AG04450 (cell line): ENCODE measurements around the gene PCDHB12. TPM values are rescaled to one million over a fixed set of nuclear protein-coding genes. Genes with fewer than 3 reads are reported as not detected.
"Not testable (repeated sequence)": the region's sequence is repeated elsewhere in the genome, so short reads cannot be mapped to it uniquely, and the experiment has no call there.

Source experiments
- CTCF ChIA-PET: fragments of 300-600, 350-600 bp; formaldehyde crosslinking; extraction: SDS; loops from one replicate; lab custom pipeline; 2022; ENCODE audit warnings: antibody characterized with exemption, inconsistent platforms; lab: Charles Lee
- POLR2A ChIA-PET: fragments of 350-600 bp; formaldehyde crosslinking; extraction: SDS; loops from one replicate; lab custom pipeline; 2021; ENCODE audit warnings: antibody characterized with exemption, inconsistent platforms; lab: Yijun Ruan, JAX
- DNase-seq: peaks from one replicate; pipeline ENCODE4 v3.0.0-alpha.2; 2011; ENCODE audit warnings: low read depth, low spot score
- H3K27ac ChIP-seq: one replicate; pipeline ENCODE4 v1.5.1; 2012; ENCODE audit warnings: low read depth, low read length, control low read depth
- H3K27me3 ChIP-seq: one replicate; pipeline ENCODE4 v1.6.0; 2012; ENCODE audit warnings: low read length; ENCODE audit not compliant: control insufficient read depth, insufficient read depth
- H3K4me3 ChIP-seq: 2 replicates; pipeline ENCODE4 v1.5.1; 2011; ENCODE audit warnings: mild to moderate bottlenecking, low read depth, low read length, control low read depth
- H3K9me3 ChIP-seq: 2 replicates; pipeline ENCODE4 v1.5.1; 2012; ENCODE audit warnings: low read length; ENCODE audit not compliant: control insufficient read depth, insufficient read depth
- CTCF ChIP-seq: IDR thresholded peaks from 2 replicates; pipeline ENCODE4 v1.5.1; 2011; ENCODE audit warnings: low read depth, low read length, control low read depth, inconsistent platforms
- polyA plus RNA-seq: library from polyadenylated mRNA; depleted of rRNA; stranded (reverse); fragments of >200 nt; gene quantifications from 2 replicates; pipeline ENCODE4 v1.2.3, GENCODE V29; 2011

Gene PCDHB12
- polyA plus RNA-seq, 1 experiment: 0.40 TPM

- ChIA-PET POLR2A (no interaction called here), CTCF (no interaction called here)
- H3K27me3 ChIP-seq: no peaks in the 10 kb centered on the region
- no peak overlapping the region for H3K27ac ChIP-seq
- TF ChIP-seq CTCF: no peak
- DNase-seq: no peak
- peaks cover 22% of the 10 kb centered on the region for H3K9me3 ChIP-seq
- H3K4me3 ChIP-seq: no peak overlapping the region
These were observed 28.2 kb upstream of the PCDHB12 start for GRCh38 chr5:141180313-141180712.

GRCh38 chr5:141182248-141182647, 26.3 kb upstream of the PCDHB12 start, which contains the start of gene PCDHB16:
PCDHB16 (plus strand) TSS chr5:141182387; CDS start chr5:141182560, 173 bp downstream.
- H3K27ac ChIP-seq: no peak within 1 kb of the TSS
- H3K9me3 ChIP-seq: peaks cover 22% of the 10 kb centered on the region
- no peaks in the 10 kb centered on the region for H3K27me3 ChIP-seq
- CTCF ChIA-PET: interaction anchor here (0.5 to 1.7 kb wide), 8 partner anchors 10 to 385 kb away, joined by 3 to 10 read pairs (median 4); partner anchors contain the start of genes PCDHB10, PCDHB14 and PCDHB7
- peak; percentile 21; the same call in 1 of the 2 replicates for TF ChIP-seq CTCF
- POLR2A ChIA-PET: no interaction called here
- DNase-seq: no peak
- H3K4me3 ChIP-seq: peak within 1 kb of the TSS; percentile 33

GRCh38 chr5:141184117-141184855, 24.2 kb upstream of the PCDHB12 start:
- POLR2A ChIA-PET, H3K27ac ChIP-seq, DNase-seq, H3K27me3 ChIP-seq, H3K4me3 ChIP-seq: not testable (repeated sequence)
- CTCF ChIA-PET: interaction anchor here (0.7 kb wide), 1 partner anchor 435 kb away, joined by 3 read pairs; the partner anchor contains the start of gene DIAPH1
- H3K9me3 ChIP-seq: peaks cover 27% of the 10 kb centered on the region

GRCh38 chr5:141186897-141187512, 21.5 kb upstream of the PCDHB12 start, which contains the start of gene PCDHB9:
PCDHB9 (plus strand) TSS chr5:141187161; CDS start chr5:141187319, 158 bp downstream.
- CTCF ChIA-PET: interaction anchor here (0.7 to 1.7 kb wide), 7 partner anchors 9 to 380 kb away, joined by 3 to 13 read pairs (median 3); no protein-coding TSS in a partner anchor
- Histone ChIP-seq H3K27me3 (no peaks in the 10 kb centered on the region), H3K4me3 (no peak within 1 kb of the TSS), H3K9me3 (peaks cover 26% of the 10 kb centered on the region), H3K27ac (no peak within 1 kb of the TSS)
- no peak for DNase-seq
- TF ChIP-seq CTCF: no peak
- POLR2A ChIA-PET: no interaction called here

GRCh38 chr5:141188682-141189081, 19.8 kb upstream of the PCDHB12 start:
- POLR2A ChIA-PET, CTCF ChIA-PET, H3K4me3 ChIP-seq, DNase-seq, H3K27ac ChIP-seq, H3K27me3 ChIP-seq: not testable (repeated sequence)
- peaks cover 23% of the 10 kb centered on the region for H3K9me3 ChIP-seq

GRCh38 chr5:141189131-141189530, 19.4 kb upstream of the PCDHB12 start:
- H3K9me3 ChIP-seq: peaks cover 24% of the 10 kb centered on the region
- H3K4me3 ChIP-seq, H3K27ac ChIP-seq, H3K27me3 ChIP-seq, DNase-seq, POLR2A ChIA-PET, CTCF ChIA-PET: not testable (repeated sequence)
